Measurements from ENCODE around the gene SLC3A2.

The SLC3A2 gene

DNA sequence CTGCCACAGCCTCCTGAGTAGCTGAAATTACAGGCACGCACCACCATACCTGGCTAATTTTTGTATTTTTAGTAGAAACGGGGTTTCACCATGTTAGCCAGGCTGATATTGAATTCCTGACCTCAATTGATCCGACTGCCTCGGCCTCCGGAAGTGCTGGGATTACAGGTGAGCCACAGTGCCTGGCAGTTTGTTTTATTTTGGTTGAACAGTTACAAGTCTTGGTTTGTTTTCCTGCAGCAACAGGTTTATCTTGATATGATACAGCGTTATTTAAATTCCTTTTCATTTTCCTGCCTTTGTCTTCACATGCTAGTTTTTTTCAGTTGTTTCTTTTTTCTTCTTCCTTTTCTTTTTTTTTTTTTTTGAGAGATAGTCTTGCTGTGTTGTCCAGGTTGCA, 4.0 kb upstream of the SLC3A2 start:
- no peak for TF ChIP-seq CTCF (IDR thresholded peaks at IDR 0.05; ENCODE audit: low read depth, low read length, missing control alignments)
- DNase-seq (ENCODE audit: extremely low read depth, low read depth) = no peak
- no peak overlapping the region for H3K4me3 ChIP-seq (replicated peaks; ENCODE audit: low read depth, low read length)

DNA sequence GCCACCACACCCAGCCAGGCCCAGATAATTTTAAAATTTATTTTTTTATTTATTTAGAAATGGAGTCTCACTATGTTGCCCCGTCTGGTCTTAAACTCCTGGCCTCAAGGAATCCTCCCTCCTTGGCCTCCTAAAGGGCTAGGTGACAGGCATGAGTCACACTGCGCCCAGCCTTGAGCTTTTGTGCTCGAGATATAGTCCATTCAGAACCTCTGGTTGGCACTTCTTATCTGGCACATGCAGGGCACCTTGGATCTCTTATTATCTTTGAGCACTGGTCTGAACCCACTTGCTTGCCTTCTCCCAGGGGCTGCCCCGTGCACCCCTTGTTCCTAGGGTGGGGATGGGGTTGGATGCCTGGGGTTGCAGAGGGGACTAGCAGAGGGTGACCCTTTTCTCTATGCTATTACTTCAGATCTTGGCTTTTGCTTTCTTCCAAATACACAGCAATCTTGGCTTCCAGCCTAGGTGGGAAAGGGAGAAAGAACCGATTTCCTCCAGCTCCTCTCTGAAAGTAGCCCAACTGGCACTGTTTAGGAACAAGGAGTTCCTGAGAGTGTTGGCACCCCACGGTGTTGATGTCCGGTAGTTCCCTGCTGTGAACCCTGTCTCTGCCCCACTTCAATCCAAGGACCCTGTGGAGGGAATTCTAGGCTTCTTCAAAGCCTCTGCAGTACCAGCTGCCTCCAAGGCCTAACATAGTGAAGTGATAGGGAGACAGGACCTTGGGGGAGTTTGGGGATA, 1.3 kb upstream of the SLC3A2 start:
- TF ChIP-seq CTCF (IDR thresholded peaks at IDR 0.05; ENCODE audit: low read depth, low read length, missing control alignments) = no peak
- DNase-seq (ENCODE audit: extremely low read depth, low read depth) = no peak
- peak overlapping the region; percentile 95 for H3K4me3 ChIP-seq (replicated peaks; ENCODE audit: low read depth, low read length)

- peak overlapping the region; percentile 95 for H3K4me3 ChIP-seq (replicated peaks; ENCODE audit: low read depth, low read length)
- no peak for TF ChIP-seq CTCF (IDR thresholded peaks at IDR 0.05; ENCODE audit: low read depth, low read length, missing control alignments)
- DNase-seq (ENCODE audit: extremely low read depth, low read depth) = no peak
Measured at GRCh38 chr11:62880231-62880802, 379 bp upstream of the SLC3A2 start.

DNA sequence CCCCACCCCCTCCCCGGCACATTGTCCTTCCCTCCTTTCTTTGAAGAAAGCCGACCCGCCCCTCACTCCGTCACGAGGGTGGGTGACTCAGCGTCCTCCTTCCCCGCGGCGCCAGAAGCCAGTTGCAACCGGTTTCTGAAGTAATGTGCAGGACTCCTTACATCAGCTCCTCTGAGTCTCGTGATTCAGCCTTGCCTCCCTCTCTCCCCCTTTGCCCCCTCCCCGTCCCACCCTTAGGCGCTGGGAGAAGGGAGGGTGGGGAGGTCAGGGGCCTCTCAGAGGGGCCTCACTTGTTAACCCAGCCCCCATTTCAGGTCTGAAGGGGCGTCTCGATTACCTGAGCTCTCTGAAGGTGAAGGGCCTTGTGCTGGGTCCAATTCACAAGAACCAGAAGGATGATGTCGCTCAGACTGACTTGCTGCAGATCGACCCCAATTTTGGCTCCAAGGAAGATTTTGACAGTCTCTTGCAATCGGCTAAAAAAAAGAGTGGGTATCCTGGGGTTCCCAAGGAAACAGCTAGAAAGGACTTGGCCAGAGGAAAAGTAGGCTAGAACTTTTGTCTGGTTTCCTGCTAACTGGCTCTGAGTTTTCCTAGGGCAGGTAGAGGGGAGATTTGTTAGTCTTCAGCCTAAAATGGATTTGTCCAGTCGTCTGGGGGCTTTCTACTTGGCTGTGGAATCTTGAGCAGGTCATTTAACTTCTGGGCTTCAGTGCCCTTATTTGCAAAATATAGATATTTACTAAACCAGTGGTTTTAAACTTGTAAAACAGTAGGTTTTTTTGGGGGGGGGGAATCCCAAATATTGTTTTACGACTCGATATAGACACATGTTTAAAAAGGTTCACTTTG, 1.1 kb downstream of the SLC3A2 start:
- TF ChIP-seq CTCF (IDR thresholded peaks at IDR 0.05; ENCODE audit: low read depth, low read length, missing control alignments) = no peak
- DNase-seq (ENCODE audit: extremely low read depth, low read depth) = peak; percentile 88
- peak overlapping the region; percentile 95 for H3K4me3 ChIP-seq (replicated peaks; ENCODE audit: low read depth, low read length)

GRCh38 chr11:62882431-62882749, 1.7 kb downstream of the SLC3A2 start:
- TF ChIP-seq CTCF (IDR thresholded peaks at IDR 0.05; ENCODE audit: low read depth, low read length, missing control alignments) = no peak
- DNase-seq (ENCODE audit: extremely low read depth, low read depth) = no peak

DNA sequence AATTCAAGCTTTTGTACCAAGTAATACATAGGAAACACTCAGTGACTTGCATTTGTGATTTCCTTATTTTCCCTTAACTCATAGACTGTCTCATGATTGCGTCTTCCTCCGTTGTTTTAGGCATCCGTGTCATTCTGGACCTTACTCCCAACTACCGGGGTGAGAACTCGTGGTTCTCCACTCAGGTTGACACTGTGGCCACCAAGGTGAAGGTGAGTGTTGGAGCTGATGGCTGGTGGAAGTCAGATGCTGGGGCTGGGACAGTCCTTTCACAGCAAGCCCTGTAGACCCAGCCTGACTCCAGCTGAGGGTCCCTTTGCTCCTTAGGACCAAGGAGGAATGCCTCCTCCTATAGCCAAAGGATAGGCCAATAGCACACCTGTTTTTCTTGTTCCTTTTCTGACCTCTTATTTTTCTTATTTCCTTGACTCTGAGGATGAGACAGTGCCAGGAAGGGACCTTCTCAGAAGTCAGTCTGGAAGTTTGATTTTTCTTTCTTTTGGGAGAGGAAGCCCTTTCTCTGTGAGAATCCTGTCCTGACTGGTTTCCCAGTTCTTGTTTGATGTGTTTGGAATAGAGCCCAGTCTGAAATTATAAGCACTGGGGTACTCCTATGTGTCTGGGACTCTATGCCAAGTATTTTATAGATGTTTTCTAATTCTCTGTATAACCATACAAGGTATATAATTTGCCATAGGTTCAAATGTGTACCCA, 2.2 kb downstream of the SLC3A2 start:
- H3K4me3 ChIP-seq (replicated peaks; ENCODE audit: low read depth, low read length) = peak overlapping the region; percentile 95
- no peak for TF ChIP-seq CTCF (IDR thresholded peaks at IDR 0.05; ENCODE audit: low read depth, low read length, missing control alignments)
- DNase-seq (ENCODE audit: extremely low read depth, low read depth) = no peak

More at GRCh38 chr11:62882431-62882749, 1.7 kb downstream of the SLC3A2 start:
- peak overlapping the region; percentile 95 for H3K4me3 ChIP-seq (replicated peaks; ENCODE audit: low read depth, low read length)
